Measurements from ENCODE around the gene RNF121. TPM values are rescaled to one million over a fixed set of nuclear protein-coding genes. Genes with fewer than 3 reads are reported as not detected.

RNF121 gene
- total RNA-seq, 1 donor: 22.9 TPM

DNA sequence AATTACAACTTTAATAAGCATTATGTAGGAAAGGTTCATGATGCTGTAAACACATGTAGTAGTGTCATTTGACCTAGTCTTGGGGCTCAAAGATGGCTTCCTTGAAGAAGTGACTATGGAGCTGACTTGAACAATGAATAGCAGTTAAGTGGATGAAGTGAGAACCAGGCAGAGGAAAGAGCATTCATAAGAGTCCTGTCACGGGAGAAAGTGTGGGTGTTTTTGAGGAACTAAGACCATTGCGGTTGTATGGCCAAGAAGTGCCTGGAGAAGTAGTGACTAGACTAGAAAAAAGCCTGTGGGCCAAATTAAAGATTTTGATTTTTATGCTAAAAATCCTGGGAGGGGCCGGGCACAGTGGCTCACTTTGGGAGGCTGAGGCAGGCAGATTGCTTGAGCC, 62.6 kb downstream of the RNF121 start:
- H3K4me3 ChIP-seq (ENCODE audit: low read depth, low read length): no peak overlapping the region
- no peak for DNase-seq (ENCODE audit: low read depth)
- TF ChIP-seq, protein P1, sequence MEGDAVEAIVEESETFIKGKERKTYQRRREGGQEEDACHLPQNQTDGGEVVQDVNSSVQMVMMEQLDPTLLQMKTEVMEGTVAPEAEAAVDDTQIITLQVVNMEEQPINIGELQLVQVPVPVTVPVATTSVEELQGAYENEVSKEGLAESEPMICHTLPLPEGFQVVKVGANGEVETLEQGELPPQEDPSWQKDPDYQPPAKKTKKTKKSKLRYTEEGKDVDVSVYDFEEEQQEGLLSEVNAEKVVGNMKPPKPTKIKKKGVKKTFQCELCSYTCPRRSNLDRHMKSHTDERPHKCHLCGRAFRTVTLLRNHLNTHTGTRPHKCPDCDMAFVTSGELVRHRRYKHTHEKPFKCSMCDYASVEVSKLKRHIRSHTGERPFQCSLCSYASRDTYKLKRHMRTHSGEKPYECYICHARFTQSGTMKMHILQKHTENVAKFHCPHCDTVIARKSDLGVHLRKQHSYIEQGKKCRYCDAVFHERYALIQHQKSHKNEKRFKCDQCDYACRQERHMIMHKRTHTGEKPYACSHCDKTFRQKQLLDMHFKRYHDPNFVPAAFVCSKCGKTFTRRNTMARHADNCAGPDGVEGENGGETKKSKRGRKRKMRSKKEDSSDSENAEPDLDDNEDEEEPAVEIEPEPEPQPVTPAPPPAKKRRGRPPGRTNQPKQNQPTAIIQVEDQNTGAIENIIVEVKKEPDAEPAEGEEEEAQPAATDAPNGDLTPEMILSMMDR (IDR thresholded peaks at IDR 0.05; ENCODE audit: insufficient read depth, low read length): no peak

GRCh38 chr11:71992136-71992730, 63.4 kb downstream of the RNF121 start:
- no peak for DNase-seq (ENCODE audit: low read depth)

DNA sequence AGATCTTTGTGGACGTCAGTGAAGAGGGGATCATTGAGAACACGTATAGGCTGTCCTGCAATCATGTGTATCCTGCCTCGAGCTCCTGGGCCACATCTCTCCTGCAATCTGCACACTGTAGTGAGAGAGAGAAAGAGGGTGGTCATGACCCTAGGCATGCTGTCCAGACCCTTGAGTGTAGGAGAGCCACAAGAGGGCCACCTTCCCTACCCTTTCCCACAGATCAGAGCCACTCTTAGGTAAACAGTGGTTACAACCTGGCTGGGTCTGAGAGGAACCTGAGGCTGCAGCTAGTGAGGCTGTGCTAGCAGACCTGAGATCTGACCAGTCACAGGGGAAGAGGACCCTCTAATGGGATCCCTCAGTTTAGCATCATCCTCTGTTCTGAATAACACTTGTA, 65.9 kb downstream of the RNF121 start:
- no peak overlapping the region for H3K4me3 ChIP-seq (ENCODE audit: low read depth, low read length)
- TF ChIP-seq, protein P1 (IDR thresholded peaks at IDR 0.05; ENCODE audit: insufficient read depth, low read length): no peak
- DNase-seq (ENCODE audit: low read depth): no peak

More at GRCh38 chr11:71992136-71992730, 63.4 kb downstream of the RNF121 start:
- TF ChIP-seq, protein P1 (IDR thresholded peaks at IDR 0.05; ENCODE audit: insufficient read depth, low read length): no peak
- H3K4me3 ChIP-seq (ENCODE audit: low read depth, low read length): no peak overlapping the region

DNA sequence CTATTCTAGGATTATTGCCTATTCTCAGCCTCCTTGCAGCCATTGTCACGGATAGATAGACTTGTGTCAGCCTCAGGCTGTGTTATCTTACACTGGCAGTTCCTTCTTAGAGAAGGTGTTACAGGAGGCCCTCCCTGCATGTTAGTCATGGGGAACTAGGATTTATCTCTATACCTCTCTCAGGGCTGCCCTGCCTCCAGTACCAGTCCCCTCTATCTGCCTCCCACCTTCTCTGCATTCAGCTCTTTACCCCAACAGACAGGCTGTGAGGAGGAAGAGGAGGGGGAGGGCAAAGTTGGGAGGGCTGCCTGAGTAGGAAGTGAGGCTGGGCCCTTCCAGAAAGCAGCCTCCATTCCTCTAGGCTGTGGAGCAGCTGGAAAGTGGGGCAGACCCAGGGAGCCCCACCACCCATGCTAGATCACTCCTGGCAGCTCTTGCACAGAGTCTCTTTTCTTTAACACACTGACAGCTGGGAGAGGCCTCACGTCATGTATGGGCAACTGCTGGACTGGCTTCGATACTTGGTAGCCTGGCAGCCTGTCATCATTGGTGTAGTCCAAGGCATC, 67.0 kb downstream of the RNF121 start:
- TF ChIP-seq, protein P1 (IDR thresholded peaks at IDR 0.05; ENCODE audit: insufficient read depth, low read length): no peak
- H3K4me3 ChIP-seq (ENCODE audit: low read depth, low read length): no peak overlapping the region
- DNase-seq (ENCODE audit: low read depth): no peak

DNA sequence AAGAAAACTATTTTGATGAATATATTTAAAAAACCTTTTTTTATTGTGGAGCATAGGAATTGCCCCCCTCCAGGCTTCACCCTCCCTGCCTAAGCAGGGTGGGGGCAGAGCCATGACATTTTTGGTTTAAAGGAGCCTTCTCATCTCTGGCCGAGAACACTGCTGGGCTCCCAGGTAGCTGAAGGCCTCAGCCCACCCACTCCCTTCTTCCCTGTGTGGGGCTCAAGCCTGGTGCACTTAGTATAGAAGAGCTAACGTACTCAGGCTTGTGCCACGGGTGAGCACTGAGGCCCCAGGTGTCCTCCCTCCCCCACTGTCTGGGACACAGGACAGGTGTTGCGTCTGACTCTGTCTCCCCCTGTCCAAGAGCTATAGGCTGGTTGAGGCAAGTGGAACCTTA, 67.7 kb downstream of the RNF121 start:
- DNase-seq (ENCODE audit: low read depth): no peak
- TF ChIP-seq, protein P1 (IDR thresholded peaks at IDR 0.05; ENCODE audit: insufficient read depth, low read length): no peak
- H3K4me3 ChIP-seq (ENCODE audit: low read depth, low read length): no peak overlapping the region

- no peak for DNase-seq (ENCODE audit: low read depth)
- no peak overlapping the region for H3K4me3 ChIP-seq (ENCODE audit: low read depth, low read length)
- TF ChIP-seq, protein P1 (IDR thresholded peaks at IDR 0.05; ENCODE audit: insufficient read depth, low read length): no peak
Measured at GRCh38 chr11:71996946-71997345, 68.1 kb downstream of the RNF121 start.

DNA sequence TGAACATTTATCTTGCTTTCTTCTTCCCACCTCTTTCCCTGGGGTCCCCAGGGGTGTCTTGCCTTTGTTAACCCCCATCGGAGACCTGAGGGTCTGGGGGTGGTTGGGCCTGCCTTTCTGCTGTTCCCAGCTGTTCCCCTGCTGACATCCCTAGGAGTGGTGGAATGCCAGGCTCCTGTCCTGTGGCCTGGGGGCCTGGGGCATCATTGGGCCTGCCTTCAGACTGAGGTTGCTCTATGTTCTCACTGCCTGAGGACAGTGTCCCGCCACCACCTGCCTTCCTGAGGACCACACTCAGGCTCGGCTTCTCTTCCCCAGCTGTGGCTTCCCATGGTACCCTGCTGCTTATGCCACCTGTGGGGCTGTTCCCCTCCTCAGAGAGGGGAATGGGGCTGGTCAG, 68.7 kb downstream of the RNF121 start:
- H3K4me3 ChIP-seq (ENCODE audit: low read depth, low read length): no peak overlapping the region

More for the DNA sequence above, 68.7 kb downstream of the RNF121 start:
- TF ChIP-seq, protein P1 (IDR thresholded peaks at IDR 0.05; ENCODE audit: insufficient read depth, low read length): no peak
- DNase-seq (ENCODE audit: low read depth): no peak
